Measurements from ENCODE around the gene RECQL5. TPM values are rescaled to one million over a fixed set of nuclear protein-coding genes. Genes with fewer than 3 reads are reported as not detected.

The RECQL5 gene
- total RNA-seq, 4 donors from 2014 or later, result 25.1 to 82.8 (median 34.0) TPM

DNA sequence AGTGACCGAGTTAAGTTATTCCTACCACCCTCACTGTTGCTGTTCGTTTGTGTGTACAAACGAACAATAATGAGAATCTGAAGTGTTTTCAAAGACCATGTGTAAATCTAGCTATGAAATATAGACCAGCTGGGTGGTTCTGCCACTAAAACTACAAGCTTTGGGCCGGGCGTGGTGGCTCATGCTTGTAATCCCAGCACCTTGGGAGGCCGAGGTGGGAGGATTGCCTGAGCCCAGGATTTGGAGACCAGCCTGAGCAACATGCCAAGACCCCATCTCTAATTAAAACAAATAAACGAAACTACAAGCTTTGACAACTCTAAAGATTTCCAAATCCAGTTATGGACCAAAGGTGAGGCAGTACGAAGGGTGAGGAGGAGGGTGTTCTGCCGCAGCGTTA is 973 bp downstream of the RECQL5 start:
- Histone ChIP-seq H3K4me1 (peaks cover 9 to 44% (median 16%) of the 10 kb centered on the region in 3 donors), H3K27ac (no peak overlapping the region), H3K9me3 (no peaks in the 10 kb centered on the region), H3K36me3 (peaks cover 0 to 61% (median 31%) of the 10 kb centered on the region in 3 donors), H3K27me3 (no peaks in the 10 kb centered on the region), H3K4me3 (peak overlapping the region in 3 of 4 donors; percentile 87 to 92 (median 89))
- WGBS, 2 donors, result 84% methylated on average over 10 of the region's 10 CpGs
- intact Hi-C loops (cut with DNase I), result no loop called here
- no peak for DNase-seq
- TF ChIP-seq, protein P1, sequence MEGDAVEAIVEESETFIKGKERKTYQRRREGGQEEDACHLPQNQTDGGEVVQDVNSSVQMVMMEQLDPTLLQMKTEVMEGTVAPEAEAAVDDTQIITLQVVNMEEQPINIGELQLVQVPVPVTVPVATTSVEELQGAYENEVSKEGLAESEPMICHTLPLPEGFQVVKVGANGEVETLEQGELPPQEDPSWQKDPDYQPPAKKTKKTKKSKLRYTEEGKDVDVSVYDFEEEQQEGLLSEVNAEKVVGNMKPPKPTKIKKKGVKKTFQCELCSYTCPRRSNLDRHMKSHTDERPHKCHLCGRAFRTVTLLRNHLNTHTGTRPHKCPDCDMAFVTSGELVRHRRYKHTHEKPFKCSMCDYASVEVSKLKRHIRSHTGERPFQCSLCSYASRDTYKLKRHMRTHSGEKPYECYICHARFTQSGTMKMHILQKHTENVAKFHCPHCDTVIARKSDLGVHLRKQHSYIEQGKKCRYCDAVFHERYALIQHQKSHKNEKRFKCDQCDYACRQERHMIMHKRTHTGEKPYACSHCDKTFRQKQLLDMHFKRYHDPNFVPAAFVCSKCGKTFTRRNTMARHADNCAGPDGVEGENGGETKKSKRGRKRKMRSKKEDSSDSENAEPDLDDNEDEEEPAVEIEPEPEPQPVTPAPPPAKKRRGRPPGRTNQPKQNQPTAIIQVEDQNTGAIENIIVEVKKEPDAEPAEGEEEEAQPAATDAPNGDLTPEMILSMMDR (IDR thresholded peaks at IDR 0.05), result no peak
- TF ChIP-seq POLR2A (IDR thresholded peaks at IDR 0.05), result no peak

- 77 to 85% methylated on average over 3 of the region's 3 CpGs for WGBS, 2 donors
- no peak for DNase-seq
- Histone ChIP-seq H3K4me3 (no peak overlapping the region), H3K9me3 (no peaks in the 10 kb centered on the region), H3K4me1 (peaks cover 9 to 31% (median 16%) of the 10 kb centered on the region in 3 donors), H3K27ac (no peak overlapping the region), H3K36me3 (peaks cover 0 to 61% (median 27%) of the 10 kb centered on the region in 3 donors), H3K27me3 (no peaks in the 10 kb centered on the region)
- TF ChIP-seq, protein P1 (IDR thresholded peaks at IDR 0.05), result no peak
- intact Hi-C loops (cut with DNase I), result no loop called here
These were observed 2.8 kb downstream of the RECQL5 start for GRCh38 chr17:75664099-75664549.

- TF ChIP-seq POLR2A (IDR thresholded peaks at IDR 0.05), result no peak
- TF ChIP-seq, protein P1 (IDR thresholded peaks at IDR 0.05), result no peak
- Histone ChIP-seq H3K27ac (no peak overlapping the region), H3K9me3 (no peaks in the 10 kb centered on the region), H3K27me3 (no peaks in the 10 kb centered on the region), H3K36me3 (peaks cover 0 to 64% (median 27%) of the 10 kb centered on the region in 3 donors), H3K4me3 (no peak overlapping the region), H3K4me1 (peaks cover 0 to 15% (median 8%) of the 10 kb centered on the region in 3 donors)
- intact Hi-C loops (cut with DNase I), result no loop called here
- WGBS, 2 donors, result 66 to 100% methylated on average over 2 to 3 of the region's 9 CpGs
- no peak for DNase-seq
These were observed 4.4 kb downstream of the RECQL5 start for GRCh38 chr17:75662511-75662910.

GRCh38 chr17:75661531-75661930 is 5.4 kb downstream of the RECQL5 start:
- 84 to 89% methylated on average over 3 to 4 of the region's 4 CpGs for WGBS, 2 donors
- intact Hi-C loops (cut with DNase I), result no loop called here
- peaks cover 0 to 74% (median 27%) of the 10 kb centered on the region in 3 donors for H3K36me3 ChIP-seq

GRCh38 chr17:75658237-75658636 is 8.7 kb downstream of the RECQL5 start:
- no peaks in the 10 kb centered on the region for H3K9me3 ChIP-seq
- no peak for TF ChIP-seq POLR2A (IDR thresholded peaks at IDR 0.05)
- intact Hi-C loops (cut with DNase I), result no loop called here
- no peak overlapping the region for H3K4me3 ChIP-seq
- H3K4me1 ChIP-seq, result no peaks in the 10 kb centered on the region
- H3K27ac ChIP-seq, result no peak overlapping the region
- DNase-seq, result no peak
- H3K36me3 ChIP-seq, result peaks cover 0 to 78% (median 31%) of the 10 kb centered on the region in 3 donors
- H3K27me3 ChIP-seq, result no peaks in the 10 kb centered on the region
- WGBS, 2 donors, result 73 to 78% methylated on average over 3 to 5 of the region's 5 CpGs

More at GRCh38 chr17:75661531-75661930, 5.4 kb downstream of the RECQL5 start:
- no peak for TF ChIP-seq POLR2A (IDR thresholded peaks at IDR 0.05)
- TF ChIP-seq, protein P1 (IDR thresholded peaks at IDR 0.05), result no peak
- H3K4me1 ChIP-seq, result peaks cover 0 to 13% (median 7%) of the 10 kb centered on the region in 3 donors
- no peak overlapping the region for H3K27ac ChIP-seq
- H3K27me3 ChIP-seq, result no peaks in the 10 kb centered on the region
- no peaks in the 10 kb centered on the region for H3K9me3 ChIP-seq
- no peak for DNase-seq
- H3K4me3 ChIP-seq, result no peak overlapping the region

DNA sequence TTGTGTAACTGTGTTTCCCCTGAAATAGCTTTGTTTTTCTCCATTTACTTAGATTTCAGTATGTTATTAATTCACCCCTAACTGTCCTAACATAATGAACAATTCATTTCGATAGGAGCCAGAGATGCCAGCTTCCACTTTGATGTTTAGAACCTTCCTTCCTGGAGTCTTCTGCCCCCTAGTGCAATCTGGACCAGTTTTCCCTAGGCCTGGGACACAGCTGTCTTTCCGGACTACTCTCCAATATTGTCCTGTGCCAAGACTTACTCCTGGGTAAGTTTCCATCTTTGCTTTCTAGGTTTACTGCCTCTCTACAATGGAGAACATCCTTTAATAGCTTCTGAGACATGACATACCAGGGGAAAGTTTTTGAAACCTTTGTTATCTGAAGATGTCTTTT is 12.8 kb downstream of the RECQL5 start:
- peaks cover 0 to 75% (median 15%) of the 10 kb centered on the region in 3 donors for H3K36me3 ChIP-seq
- WGBS, 2 donors, result 34 to 57% methylated on average over 2 of the region's 2 CpGs
- no peak for DNase-seq
- no peak overlapping the region for H3K27ac ChIP-seq
- H3K9me3 ChIP-seq, result no peaks in the 10 kb centered on the region
- H3K27me3 ChIP-seq, result no peaks in the 10 kb centered on the region
- no peaks in the 10 kb centered on the region for H3K4me1 ChIP-seq
- intact Hi-C loops (cut with DNase I), result no loop called here
- H3K4me3 ChIP-seq, result no peak overlapping the region
- TF ChIP-seq POLR2A (IDR thresholded peaks at IDR 0.05), result no peak
- TF ChIP-seq, protein P1 (IDR thresholded peaks at IDR 0.05), result peak in 4 of 6 experiments; percentile 23 to 42 (median 37)
